CD4-positive, alpha-beta T cell treated with Interleukin-6 at 100 ng/mL for 8 hours (primary cell): Measurements from ENCODE around the gene CHRNA5.
"Not testable (repeated sequence)": the region's sequence is repeated elsewhere in the genome, so short reads cannot be mapped to it uniquely, and the experiment has no call there.

ENCODE experiments used
- DNase-seq: peaks from one replicate; pipeline ENCODE4 v3.0.0-alpha.2; 2020; ENCODE audit warnings: mixed read lengths, low spot score

Gene CHRNA5

GRCh38 chr15:78565097-78565950, at the start of gene CHRNA5:
Gene CHRNA5, plus strand, starts transcription at chr15:78565520. Its CDS starts 200 bp downstream, at chr15:78565720.
- DNase-seq = peak; percentile 57

GRCh38 chr15:78520035-78520434, 45.3 kb upstream of the CHRNA5 start:
- DNase-seq = not testable (repeated sequence)

- DNase-seq = no peak
Measured at GRCh38 chr15:78524230-78524629, 41.1 kb upstream of the CHRNA5 start.

GRCh38 chr15:78527325-78527724, 38.0 kb upstream of the CHRNA5 start:
- DNase-seq = no peak

DNA sequence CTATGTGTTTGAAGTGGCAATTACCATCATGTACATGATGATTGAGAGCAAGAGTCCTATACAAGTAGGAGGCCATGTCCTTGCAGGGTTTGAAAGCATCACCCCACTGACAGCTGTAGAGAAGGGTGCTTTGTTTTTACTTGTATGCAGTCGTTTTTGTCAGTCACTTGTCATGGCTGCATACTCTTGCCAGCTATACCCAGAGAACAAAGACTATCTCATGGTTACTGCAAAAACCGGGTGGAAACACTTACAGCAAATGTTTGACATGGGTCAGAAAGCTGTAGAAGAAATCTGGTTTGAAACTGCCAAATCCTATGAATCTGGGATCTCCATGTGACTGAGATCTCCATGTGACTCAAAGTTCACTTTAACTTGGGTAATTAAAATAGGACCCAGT, 32.0 kb upstream of the CHRNA5 start:
- DNase-seq = no peak

DNA sequence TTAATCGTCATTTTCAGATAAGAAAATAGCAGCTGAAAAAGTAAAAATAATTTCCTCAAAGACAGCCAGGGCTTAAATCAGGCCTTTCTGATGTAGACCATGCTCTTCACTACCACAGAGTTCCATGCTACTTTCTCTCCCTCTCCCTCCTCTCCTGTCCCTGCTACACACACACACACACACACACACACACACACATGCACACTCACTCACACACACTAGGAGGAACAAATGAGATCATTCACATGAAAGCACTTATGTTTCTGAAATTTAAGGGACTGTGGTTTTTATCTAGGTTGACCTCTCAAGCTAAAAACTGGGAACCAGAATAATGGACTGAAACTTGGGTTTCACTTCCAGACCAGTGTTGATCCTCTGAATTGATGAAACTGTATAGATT, 29.2 kb upstream of the CHRNA5 start:
- DNase-seq = no peak

DNA sequence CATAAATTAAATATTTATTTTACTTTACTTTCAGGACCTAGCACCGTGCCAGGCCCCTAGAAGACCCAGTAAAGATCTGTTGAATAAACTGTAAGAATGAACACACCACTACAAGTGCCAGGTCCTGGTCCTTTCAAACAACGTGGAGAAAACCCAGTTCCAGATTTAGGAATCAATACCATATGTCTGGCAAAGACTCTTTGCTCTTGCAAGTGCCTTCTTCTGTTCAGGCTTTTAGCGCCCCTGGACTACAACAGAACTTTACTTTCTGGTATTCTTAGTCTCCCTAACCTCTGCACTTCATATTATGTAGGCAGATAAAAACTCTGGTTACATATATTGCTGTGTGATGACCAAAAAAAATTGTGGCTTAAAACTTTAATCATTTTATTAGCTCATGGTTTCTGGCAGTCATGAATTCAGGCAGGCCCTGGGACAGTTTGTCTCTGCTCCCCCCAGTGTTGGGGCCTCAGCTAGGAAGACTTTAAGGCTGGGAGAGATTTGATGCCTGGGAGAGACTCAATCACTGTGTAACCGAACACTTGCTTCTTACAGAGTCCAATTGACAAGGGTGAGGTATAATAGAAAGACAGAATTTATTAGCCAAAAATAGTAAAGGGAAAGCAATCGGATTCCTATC, 27.9 kb upstream of the CHRNA5 start:
- DNase-seq = no peak

DNA sequence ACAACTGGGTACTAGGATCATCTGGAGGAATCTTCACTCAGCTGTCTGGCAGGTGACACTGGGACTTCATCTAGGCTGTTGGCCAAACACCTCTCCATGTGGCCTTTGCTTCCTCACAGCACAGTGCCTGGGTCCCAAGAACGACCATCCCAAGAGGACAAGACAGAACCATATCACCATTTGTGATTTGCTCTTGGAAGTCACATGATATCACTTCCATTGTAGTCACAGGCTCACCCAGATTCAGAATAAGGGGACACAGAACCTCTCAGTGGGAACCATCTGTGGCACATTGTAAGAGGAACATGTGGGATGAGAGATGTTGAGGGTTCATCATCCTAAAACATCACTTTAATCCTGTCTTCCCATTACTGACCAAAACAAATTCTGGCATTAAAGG, 27.0 kb upstream of the CHRNA5 start:
- DNase-seq = no peak

DNA sequence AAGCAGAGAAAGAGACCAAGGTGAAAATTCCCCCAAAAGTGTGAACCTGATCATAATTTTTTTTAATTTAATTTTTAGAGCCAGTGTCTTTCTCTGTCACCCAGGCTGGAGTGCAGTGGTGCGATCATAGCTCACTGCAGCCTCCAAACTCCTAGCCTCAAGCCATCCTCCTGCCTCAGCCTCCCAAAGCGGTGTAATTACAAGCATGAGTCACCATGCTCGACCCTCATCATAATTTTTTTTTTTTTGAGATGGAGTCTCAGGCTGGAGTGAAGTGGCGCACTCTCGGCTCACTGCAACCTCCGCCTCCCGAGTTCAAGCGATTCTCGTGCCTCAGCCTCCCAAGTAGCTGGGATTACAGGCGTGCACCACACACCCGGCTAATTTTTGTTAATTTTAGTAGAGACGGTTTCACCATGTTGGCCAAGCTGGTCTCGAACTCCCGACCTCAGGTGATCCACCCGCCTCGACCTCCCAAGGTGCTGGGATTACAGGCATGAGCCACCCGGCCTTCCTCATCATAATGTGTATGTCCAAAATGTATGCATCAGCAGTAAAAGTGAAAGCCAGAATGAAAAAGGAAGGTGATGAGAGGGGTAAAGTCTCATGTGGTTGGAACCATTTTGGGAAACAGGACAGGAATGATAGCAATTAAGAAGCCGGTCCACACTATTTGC, 25.7 kb upstream of the CHRNA5 start:
- not testable (repeated sequence) for DNase-seq

GRCh38 chr15:78540141-78540870, 25.0 kb upstream of the CHRNA5 start, which contains the start of gene PSMA4:
Gene PSMA4, plus strand, starts transcription at chr15:78540444. Its CDS starts 1,484 bp downstream, at chr15:78541928.
- peak; percentile 91 for DNase-seq

DNA sequence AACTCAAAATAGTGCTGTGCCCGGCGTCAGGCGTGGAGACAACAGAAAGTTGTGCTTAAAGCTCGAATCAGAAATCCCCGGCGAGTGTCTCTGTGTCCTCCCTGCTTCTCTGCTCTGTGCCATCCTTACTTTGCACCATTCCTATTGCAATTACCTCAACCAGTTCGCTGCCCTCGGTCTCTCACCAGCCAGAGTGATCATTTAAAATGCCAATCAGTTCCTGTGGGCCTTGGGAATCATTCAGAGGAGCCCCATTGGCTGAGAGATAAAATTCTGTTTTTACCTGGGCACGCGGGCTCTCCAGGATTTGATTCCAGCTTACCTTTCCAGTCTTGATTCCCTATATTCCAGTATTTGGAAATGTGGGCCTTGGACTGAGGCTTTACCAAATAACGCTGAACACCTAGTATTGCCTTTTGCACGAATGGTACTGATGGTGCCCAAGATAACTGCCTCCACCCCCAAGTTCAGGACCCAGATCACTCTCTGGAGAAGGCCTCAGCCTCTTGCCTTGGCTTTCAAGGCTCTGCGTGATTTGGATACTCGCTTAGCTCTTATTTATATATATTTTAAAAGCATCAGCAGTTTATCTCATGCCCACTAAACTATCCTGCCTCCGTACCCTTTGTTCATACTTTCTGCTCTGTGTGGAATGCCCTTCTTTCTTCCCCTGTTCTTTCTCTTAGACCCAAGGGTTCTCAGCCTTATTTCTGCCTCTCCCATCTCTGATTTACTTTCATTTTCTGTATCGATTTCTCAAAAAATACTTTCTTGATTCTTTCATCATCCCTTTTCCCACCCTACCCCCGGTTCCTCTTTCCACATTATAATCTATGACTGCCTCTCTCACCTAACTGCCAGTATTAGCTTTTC, 24.2 kb upstream of the CHRNA5 start:
- no peak for DNase-seq

GRCh38 chr15:78541744-78542034, 23.6 kb upstream of the CHRNA5 start:
- DNase-seq = no peak

DNA sequence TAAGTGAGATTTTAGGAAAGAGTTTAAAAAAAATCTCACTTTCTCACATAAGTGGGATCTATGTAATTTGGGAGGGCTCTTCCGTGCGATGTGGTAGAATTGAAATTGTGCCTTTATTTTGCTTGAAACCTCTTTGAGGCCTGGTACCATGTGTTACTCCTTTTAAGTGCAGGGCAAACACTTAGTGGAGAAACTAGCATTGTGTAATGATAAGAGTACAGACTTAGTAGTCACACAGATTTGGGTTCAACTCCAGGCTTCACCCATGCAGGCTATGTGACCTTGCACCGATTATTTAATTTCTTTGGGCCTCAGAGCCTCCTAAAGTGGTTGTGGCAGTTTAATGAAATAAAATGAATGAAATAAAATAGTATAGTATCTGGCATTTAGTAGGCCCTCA, 22.7 kb upstream of the CHRNA5 start:
- no peak for DNase-seq

- no peak for DNase-seq
Measured at GRCh38 chr15:78550194-78550593, 15.1 kb upstream of the CHRNA5 start.

DNA sequence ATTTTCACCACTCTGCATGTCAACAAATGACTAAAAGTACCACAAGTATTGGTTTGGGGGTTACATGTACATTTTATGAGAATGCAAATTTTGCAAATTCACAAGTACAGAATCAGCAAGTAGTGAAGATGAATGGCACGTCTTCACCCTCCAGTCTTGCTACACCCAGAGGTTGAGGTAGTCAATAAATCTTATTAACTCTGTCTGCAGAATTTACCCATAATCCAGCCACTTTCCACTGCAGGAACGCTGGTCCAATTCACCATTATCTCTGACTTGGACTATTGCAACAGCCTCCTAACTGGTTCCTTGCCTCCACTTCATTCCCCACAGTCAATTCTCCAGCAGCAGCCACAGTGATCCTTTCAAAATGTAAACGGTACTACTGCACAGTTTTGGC, 14.5 kb upstream of the CHRNA5 start:
- no peak for DNase-seq

GRCh38 chr15:78551902-78552301, 13.4 kb upstream of the CHRNA5 start:
- DNase-seq = no peak

DNA sequence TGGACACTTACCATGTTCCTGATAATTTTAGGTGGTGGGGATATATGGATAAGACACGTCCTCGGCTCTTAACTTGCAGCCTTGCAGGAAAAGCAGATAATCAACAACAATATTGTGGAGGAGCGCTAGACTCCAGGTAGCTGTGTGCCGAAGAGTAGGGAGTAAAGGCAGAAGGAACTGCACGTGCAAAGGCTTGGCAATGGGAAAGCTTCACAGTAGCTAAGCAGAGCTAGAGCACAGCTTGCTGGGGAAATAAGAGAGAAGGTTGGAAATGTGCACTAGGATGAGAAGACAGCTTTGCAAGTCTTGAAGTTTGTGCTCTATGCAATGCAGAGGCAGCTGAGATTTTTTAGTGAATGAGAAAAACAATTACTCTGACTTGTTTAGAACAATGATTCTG, 12.7 kb upstream of the CHRNA5 start:
- DNase-seq = no peak

GRCh38 chr15:78560201-78560600, 5.1 kb upstream of the CHRNA5 start:
- DNase-seq = not testable (repeated sequence)

DNA sequence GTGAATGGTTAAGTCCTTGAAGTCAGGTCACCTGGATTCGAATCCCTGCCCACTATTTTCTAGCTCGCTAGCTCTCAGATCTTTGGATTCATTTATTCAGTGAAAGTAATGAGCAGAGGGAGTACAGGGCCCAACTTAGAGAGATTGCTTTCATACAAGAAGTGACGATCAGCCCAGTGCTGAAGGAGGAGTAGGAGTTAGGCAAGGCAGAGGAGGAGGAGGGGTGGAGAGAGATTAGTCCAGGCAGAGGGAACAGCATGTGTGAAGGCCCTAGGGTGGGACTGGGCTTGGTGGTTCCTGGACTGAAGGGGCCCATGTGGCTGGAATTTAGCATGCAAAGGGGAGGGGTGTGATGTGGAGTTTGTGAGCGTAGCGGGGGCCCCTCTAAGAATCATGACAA, 3.8 kb upstream of the CHRNA5 start:
- DNase-seq = no peak

GRCh38 chr15:78563092-78563491, 2.2 kb upstream of the CHRNA5 start:
- DNase-seq = no peak

DNA sequence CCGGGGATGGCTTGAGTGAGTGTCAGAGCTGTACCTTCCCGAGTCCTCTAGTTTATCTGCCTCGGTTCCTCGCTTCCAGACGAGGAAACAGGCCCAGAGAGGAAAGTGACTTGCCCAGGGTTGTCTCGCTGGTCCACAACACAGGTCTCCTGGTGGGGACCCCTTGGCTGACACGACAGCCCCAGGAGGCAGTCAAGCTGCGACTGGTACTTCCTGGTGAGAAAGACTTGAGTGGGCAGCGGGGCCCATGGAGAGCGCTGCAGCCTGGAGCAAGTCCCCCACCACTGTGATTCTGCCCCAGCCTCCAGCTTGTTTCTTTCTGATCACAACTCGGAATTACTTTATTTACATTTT, 600 bp upstream of the CHRNA5 start:
- DNase-seq = no peak
